ENCODE data around the gene SUGP1. TPM values are rescaled to one million over a fixed set of nuclear protein-coding genes. Genes with fewer than 3 reads are reported as not detected.

Gene SUGP1
- total RNA-seq, 2 experiments from 2014 or later = 34.6 to 61.4 TPM

DNA sequence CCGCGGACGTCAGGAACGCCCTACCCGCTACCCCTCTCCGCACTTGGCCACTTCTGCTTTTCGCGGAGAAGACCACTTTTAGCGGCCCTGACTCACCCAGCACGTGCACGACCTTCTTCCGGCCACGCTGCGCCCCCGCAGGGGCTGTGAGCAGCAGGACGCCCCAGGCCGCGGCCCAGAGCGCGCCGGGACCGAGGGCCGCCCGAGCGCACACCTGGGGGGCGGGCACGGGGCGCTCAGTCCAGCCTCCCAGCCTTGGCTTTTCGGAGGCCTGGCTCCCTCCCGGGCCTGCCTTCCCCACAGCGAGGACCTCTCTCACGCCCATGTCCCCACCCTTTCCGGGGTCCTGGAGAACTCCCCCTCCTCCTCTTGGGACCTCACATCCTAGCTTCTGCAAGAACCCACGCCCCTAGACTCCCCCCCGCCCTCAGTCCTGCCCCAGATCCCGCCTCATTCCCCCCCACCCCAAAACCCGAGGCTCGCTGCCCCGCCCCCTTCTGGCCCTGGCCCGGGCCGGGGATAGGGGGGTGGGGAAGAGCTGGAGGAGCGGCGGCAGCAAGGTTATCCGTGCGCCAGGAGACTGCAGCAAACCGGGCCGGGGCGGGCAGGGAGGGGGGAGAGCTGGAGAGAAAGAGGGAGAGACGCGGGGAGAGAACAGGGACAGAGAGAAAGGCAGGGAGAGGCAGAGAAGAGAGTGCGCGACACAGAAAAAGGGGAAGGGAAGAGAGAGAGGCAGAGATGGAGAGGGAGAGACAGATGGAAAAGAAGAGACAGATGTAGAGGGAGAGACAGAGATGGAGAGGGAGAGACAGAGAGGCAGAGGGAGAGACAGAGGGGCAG, 58.7 kb downstream of the SUGP1 start:
- H3K4me3 ChIP-seq (ENCODE audit: low read depth, low read length, poor library complexity, severe bottlenecking) = no peak overlapping the region
- no peaks in the 10 kb centered on the region for H4K20me1 ChIP-seq (ENCODE audit: insufficient read depth, low read length)
- no peaks in the 10 kb centered on the region for H3K4me1 ChIP-seq (ENCODE audit: insufficient read depth, low read length, poor library complexity, severe bottlenecking)
- H2AFZ ChIP-seq (ENCODE audit: low read length) = no peak overlapping the region
- no peaks in the 10 kb centered on the region for H3K79me2 ChIP-seq (ENCODE audit: insufficient read depth, low read depth, low read length)
- ChIA-PET POLR2A (no interaction called here), CTCF (ENCODE audit: unreplicated experiment) (interaction anchor here (0.6 kb wide), 1 partner anchor 31 kb away, joined by 13 read pairs; no protein-coding TSS in a partner anchor)
- intact Hi-C loops (cut with micrococcal nuclease; ENCODE audit: unreplicated experiment) = no loop called here
- no peaks in the 10 kb centered on the region for H3K36me3 ChIP-seq (ENCODE audit: insufficient read depth, low read length)
- no peak overlapping the region for H3K4me2 ChIP-seq (ENCODE audit: low read length)
- no peak for DNase-seq (ENCODE audit: low spot score)
- H3K27ac ChIP-seq (ENCODE audit: low read depth, low read length, poor library complexity, severe bottlenecking) = no peak overlapping the region
- no peak for TF ChIP-seq EZH2phosphoT487 (IDR thresholded peaks at IDR 0.05; ENCODE audit: borderline replicate concordance, low read depth, low read length)
- TF ChIP-seq, protein P1, sequence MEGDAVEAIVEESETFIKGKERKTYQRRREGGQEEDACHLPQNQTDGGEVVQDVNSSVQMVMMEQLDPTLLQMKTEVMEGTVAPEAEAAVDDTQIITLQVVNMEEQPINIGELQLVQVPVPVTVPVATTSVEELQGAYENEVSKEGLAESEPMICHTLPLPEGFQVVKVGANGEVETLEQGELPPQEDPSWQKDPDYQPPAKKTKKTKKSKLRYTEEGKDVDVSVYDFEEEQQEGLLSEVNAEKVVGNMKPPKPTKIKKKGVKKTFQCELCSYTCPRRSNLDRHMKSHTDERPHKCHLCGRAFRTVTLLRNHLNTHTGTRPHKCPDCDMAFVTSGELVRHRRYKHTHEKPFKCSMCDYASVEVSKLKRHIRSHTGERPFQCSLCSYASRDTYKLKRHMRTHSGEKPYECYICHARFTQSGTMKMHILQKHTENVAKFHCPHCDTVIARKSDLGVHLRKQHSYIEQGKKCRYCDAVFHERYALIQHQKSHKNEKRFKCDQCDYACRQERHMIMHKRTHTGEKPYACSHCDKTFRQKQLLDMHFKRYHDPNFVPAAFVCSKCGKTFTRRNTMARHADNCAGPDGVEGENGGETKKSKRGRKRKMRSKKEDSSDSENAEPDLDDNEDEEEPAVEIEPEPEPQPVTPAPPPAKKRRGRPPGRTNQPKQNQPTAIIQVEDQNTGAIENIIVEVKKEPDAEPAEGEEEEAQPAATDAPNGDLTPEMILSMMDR (conservative IDR thresholded peaks at IDR 0.05; ENCODE audit: low read length) = no peak
- no TSS peak for BruUV-seq (replicated peaks)
- H3K9me3 ChIP-seq (ENCODE audit: low read length) = no peaks in the 10 kb centered on the region
- H3K9me2 ChIP-seq (ENCODE audit: insufficient read depth, low read length) = no peaks in the 10 kb centered on the region

DNA sequence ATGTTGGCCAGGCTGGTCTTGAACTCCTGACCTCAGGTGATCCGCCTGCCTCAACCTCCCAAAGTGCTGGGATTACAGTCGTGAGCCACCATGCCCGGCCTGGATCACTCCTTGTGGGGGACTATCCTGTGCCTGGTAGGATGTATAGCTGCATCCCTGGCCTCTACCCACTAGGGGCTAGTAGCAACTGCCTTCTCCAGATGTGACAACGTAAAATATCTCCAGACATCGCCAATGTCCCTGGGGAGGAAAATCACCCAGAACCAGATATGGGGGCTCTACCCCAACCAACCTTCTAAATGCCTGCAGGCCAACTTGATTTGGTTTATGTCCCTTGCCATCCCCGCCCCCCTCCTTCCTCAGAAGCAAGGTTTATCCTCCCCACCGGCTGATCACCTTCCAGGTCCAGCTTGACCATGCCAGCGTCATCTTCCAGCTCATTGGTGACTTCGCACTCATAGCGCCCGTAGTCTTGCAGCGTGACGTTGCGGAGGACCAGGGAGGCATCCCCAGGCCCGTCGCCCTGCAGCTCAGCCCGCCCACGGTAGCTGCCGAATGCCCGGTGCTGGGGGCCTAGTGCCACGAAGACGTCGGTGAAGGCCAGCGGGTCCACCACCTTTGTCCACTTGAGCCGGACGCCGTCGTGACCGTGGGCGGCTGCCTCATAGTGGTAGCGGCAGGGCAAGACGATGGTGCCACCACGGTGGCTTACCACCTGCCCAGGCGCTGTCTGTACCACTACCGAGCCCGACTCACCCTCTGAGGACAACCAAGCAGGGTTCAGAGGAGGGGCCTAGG, 59.7 kb downstream of the SUGP1 start:
- DNase-seq (ENCODE audit: low spot score) = no peak
- BruUV-seq (replicated peaks) = no TSS peak
- CTCF ChIA-PET (ENCODE audit: unreplicated experiment) = interaction anchor here (0.6 kb wide), 1 partner anchor 30 kb away, joined by 13 read pairs; no protein-coding TSS in a partner anchor

More for the DNA sequence above, 59.7 kb downstream of the SUGP1 start:
- no peak for TF ChIP-seq EZH2phosphoT487 (IDR thresholded peaks at IDR 0.05; ENCODE audit: borderline replicate concordance, low read depth, low read length)
- TF ChIP-seq, protein P1 (conservative IDR thresholded peaks at IDR 0.05; ENCODE audit: low read length) = no peak
- Histone ChIP-seq H2AFZ (ENCODE audit: low read length) (no peak overlapping the region), H3K9me2 (ENCODE audit: insufficient read depth, low read length) (no peaks in the 10 kb centered on the region), H3K4me3 (ENCODE audit: low read depth, low read length, poor library complexity, severe bottlenecking) (no peak overlapping the region), H3K79me2 (ENCODE audit: insufficient read depth, low read depth, low read length) (no peaks in the 10 kb centered on the region), H3K27ac (ENCODE audit: low read depth, low read length, poor library complexity, severe bottlenecking) (no peak overlapping the region), H4K20me1 (ENCODE audit: insufficient read depth, low read length) (no peaks in the 10 kb centered on the region), H3K9me3 (ENCODE audit: low read length) (no peaks in the 10 kb centered on the region), H3K36me3 (ENCODE audit: insufficient read depth, low read length) (no peaks in the 10 kb centered on the region), H3K4me2 (ENCODE audit: low read length) (no peak overlapping the region), H3K4me1 (ENCODE audit: insufficient read depth, low read length, poor library complexity, severe bottlenecking) (no peaks in the 10 kb centered on the region)
- intact Hi-C loops (cut with micrococcal nuclease; ENCODE audit: unreplicated experiment) = no loop called here
- POLR2A ChIA-PET = no interaction called here

Data from OCI-LY7 (cell line).